NCI-H2171 treated with DMSO at 0.1 percent for 48 hours (cell line): ENCODE data around the gene CHAF1A.

Experiments
- DNase-seq: peaks from one replicate; lab custom pipeline; 2025; lab: John Stamatoyannopoulos, UW

The CHAF1A gene

GRCh38 chr19:4402171-4403004 is at the start of gene CHAF1A:
TSS of gene CHAF1A (plus strand) at chr19:4402640. CDS start at chr19:4402763, 123 bp downstream.
- peak; percentile 100 for DNase-seq

- peak; percentile 64 for DNase-seq
Observed at GRCh38 chr19:4352701-4353121, 49.7 kb upstream of the CHAF1A start.

GRCh38 chr19:4354282-4354681 is 48.2 kb upstream of the CHAF1A start:
- DNase-seq, result no peak

GRCh38 chr19:4354897-4355296 is 47.5 kb upstream of the CHAF1A start:
- no peak for DNase-seq

- no peak for DNase-seq
Observed at GRCh38 chr19:4357095-4357797, 45.2 kb upstream of the CHAF1A start.

- DNase-seq, result no peak
Observed at GRCh38 chr19:4357921-4358326, 44.5 kb upstream of the CHAF1A start.

- DNase-seq, result no peak
Observed at GRCh38 chr19:4358709-4359626, 43.5 kb upstream of the CHAF1A start.

- no peak for DNase-seq
Observed at GRCh38 chr19:4359627-4360000, 42.8 kb upstream of the CHAF1A start.

GRCh38 chr19:4360081-4360569 is 42.3 kb upstream of the CHAF1A start:
- DNase-seq, result no peak

GRCh38 chr19:4360641-4361151 is 41.7 kb upstream of the CHAF1A start:
- DNase-seq, result no peak

GRCh38 chr19:4361152-4362046 is 41.0 kb upstream of the CHAF1A start:
- no peak for DNase-seq

GRCh38 chr19:4362101-4362828 is 40.2 kb upstream of the CHAF1A start:
- DNase-seq, result no peak

- peak; percentile 25 for DNase-seq
Observed at GRCh38 chr19:4362831-4363545, 39.5 kb upstream of the CHAF1A start.

GRCh38 chr19:4363571-4364304 is 38.7 kb upstream of the CHAF1A start:
- DNase-seq, result no peak

GRCh38 chr19:4365341-4365740 is 37.1 kb upstream of the CHAF1A start:
- DNase-seq, result no peak

GRCh38 chr19:4365791-4366665 is 36.4 kb upstream of the CHAF1A start:
- DNase-seq, result no peak

GRCh38 chr19:4366666-4367335 is 35.6 kb upstream of the CHAF1A start:
- no peak for DNase-seq
